PC-3 (cell line): Measurements from ENCODE around the gene IPCEF1. TPM values are rescaled to one million over a fixed set of nuclear protein-coding genes. Genes with fewer than 3 reads are reported as not detected.

Source experiments
- ATAC-seq: fragments of 200-7000 bp; cut with Tn5 transposase; 2 replicates; pipeline ENCODE4 v1.9.1; 2020; ENCODE audit warnings: mild to moderate bottlenecking, moderate library complexity
- BruUV-seq: library from RNA; stranded (reverse); fragments of 400-500 nt; replicated peaks from 2 replicates; lab custom pipeline; 2021; lab: Mats Ljungman, UMichigan
- CTCF ChIA-PET: fragments of 300-600 bp; sonication (Branson Sonifier 250); formaldehyde crosslinking; loops from one replicate; lab custom pipeline; 2022; ENCODE audit warnings: antibody characterized with exemption; lab: Charles Lee
- POLR2A ChIA-PET: fragments of 300-600 bp; sonication (Branson Sonifier 250); formaldehyde crosslinking; loops from one replicate; lab custom pipeline; 2022; ENCODE audit warnings: antibody characterized with exemption; ENCODE audit not compliant: unreplicated experiment; lab: Charles Lee
- DNase-seq: peaks from one replicate; pipeline ENCODE4 v3.0.0-alpha.2; 2015
- H2AFZ ChIP-seq: fragments of 300-600 bp; sonication (generic); 2 replicates; pipeline ENCODE4 v1.6.0; 2016; ENCODE audit warnings: antibody characterized with exemption, low read length
- H3F3A ChIP-seq: fragments of 300-600 bp; sonication (generic); one replicate; pipeline ENCODE4 v1.6.0; 2017; ENCODE audit warnings: antibody characterized with exemption, low read length, control low read depth, mild to moderate bottlenecking; ENCODE audit not compliant: unreplicated experiment
- H3K27ac ChIP-seq: fragments of 300-600 bp; sonication (generic); 2 replicates; pipeline ENCODE4 v1.5.1; 2016; ENCODE audit warnings: mild to moderate bottlenecking, low read length
- H3K27me3 ChIP-seq: fragments of 300-600 bp; sonication (generic); 2 replicates; pipeline ENCODE4 v1.6.1; 2016; ENCODE audit warnings: low read length, mixed read lengths
- H3K36me3 ChIP-seq: fragments of 300-600 bp; sonication (generic); 2 replicates; pipeline ENCODE4 v1.6.1; 2016; ENCODE audit warnings: low read depth, mixed run types, low read length, mixed read lengths
- H3K4me1 ChIP-seq: fragments of 300-600 bp; sonication (generic); 2 replicates; pipeline ENCODE4 v1.5.1; 2016; ENCODE audit warnings: low read length; ENCODE audit not compliant: insufficient read depth
- H3K4me2 ChIP-seq: fragments of 300-600 bp; sonication (generic); 2 replicates; pipeline ENCODE4 v1.6.0; 2016; ENCODE audit warnings: low read length
- H3K4me3 ChIP-seq: fragments of 300-600 bp; sonication (generic); 2 replicates; pipeline ENCODE4 v1.5.1; 2016; ENCODE audit warnings: mild to moderate bottlenecking, low read length, mixed read lengths
- H3K79me2 ChIP-seq: fragments of 300-600 bp; sonication (generic); 2 replicates; pipeline ENCODE4 v1.6.1; 2017; ENCODE audit warnings: low read length, mixed read lengths
- H3K9ac ChIP-seq: fragments of 300-600 bp; sonication (generic); 2 replicates; pipeline ENCODE4 v1.6.0; 2016; ENCODE audit warnings: mild to moderate bottlenecking, low read length
- H3K9me2 ChIP-seq: fragments of 300-600 bp; sonication (generic); replicated peaks from 2 replicates; pipeline ENCODE4 v1.6.1; 2016; ENCODE audit warnings: mixed run types, low read length, mixed read lengths
- H3K9me3 ChIP-seq: fragments of 300-600 bp; sonication (generic); 2 replicates; pipeline ENCODE4 v1.6.1; 2016; ENCODE audit warnings: low read length, mixed read lengths
- H4K20me1 ChIP-seq: fragments of 300-600 bp; sonication (generic); 2 replicates; pipeline ENCODE4 v1.6.1; 2016; ENCODE audit warnings: low read length, mixed read lengths
- CTCF ChIP-seq: fragments of 300-600 bp; sonication (generic); conservative IDR thresholded peaks from 2 replicates; pipeline ENCODE4 v1.5.1; 2017; ENCODE audit warnings: antibody characterized with exemption, low read depth, mild to moderate bottlenecking, low read length
- EZH2 ChIP-seq: fragments of 300-600 bp; sonication (generic); IDR thresholded peaks from one replicate; pipeline ENCODE4 v1.6.1; 2017; ENCODE audit warnings: antibody characterized with exemption, mild to moderate bottlenecking, low read length; ENCODE audit not compliant: unreplicated experiment
- EZH2phosphoT487 ChIP-seq: fragments of 300-600 bp; sonication (generic); IDR thresholded peaks from 2 replicates; pipeline ENCODE4 v1.6.1; 2018; ENCODE audit warnings: mild to moderate bottlenecking, antibody characterized with exemption, low read length, borderline replicate concordance
- intact Hi-C: fragments of 100-400 bp; cut with micrococcal nuclease; formaldehyde crosslinking; loops from 2 replicates; pipeline ENCODE4 v1.9.0; 2023
- total RNA-seq: library from RNA; depleted of rRNA; stranded (reverse); fragments of >200 nt; gene quantifications from 2 replicates; pipeline ENCODE4 v1.2.3, GENCODE V29; 2014

IPCEF1 gene
- total RNA-seq, 1 experiment from 2014 or later: 0.29 TPM

DNA sequence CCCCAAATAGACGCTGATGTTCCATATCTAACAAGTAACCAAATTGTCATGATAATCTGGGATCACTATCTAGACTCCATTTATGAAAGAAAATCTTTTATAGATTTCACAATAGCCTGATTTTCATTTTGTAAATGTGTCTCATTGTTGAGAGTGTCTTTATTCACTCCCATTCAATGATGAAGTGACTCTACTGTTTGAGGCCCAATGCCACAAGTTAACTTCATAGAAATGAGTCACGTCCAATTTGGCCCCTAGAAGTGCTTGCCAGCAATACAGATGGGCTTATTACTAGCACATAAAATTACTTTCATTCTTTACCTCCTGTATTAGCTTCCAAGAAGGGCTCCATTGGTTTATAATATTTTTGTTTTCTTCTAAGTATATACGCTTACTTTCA lies 6.3 kb downstream of the IPCEF1 start:
- no TSS peak for BruUV-seq
- intact Hi-C loops: no loop called here
- H3K4me2 ChIP-seq: no peak overlapping the region
- no peaks in the 10 kb centered on the region for H3K9me2 ChIP-seq
- H3K79me2 ChIP-seq: no peaks in the 10 kb centered on the region
- H3K36me3 ChIP-seq: no peaks in the 10 kb centered on the region
- no peak overlapping the region for H3K4me3 ChIP-seq
- POLR2A ChIA-PET: no interaction called here
- no peaks in the 10 kb centered on the region for H3K27me3 ChIP-seq
- H3K4me1 ChIP-seq: no peaks in the 10 kb centered on the region
- H3K27ac ChIP-seq: no peak overlapping the region
- H3F3A ChIP-seq: no peaks in the 10 kb centered on the region
- H2AFZ ChIP-seq: no peak overlapping the region
- CTCF ChIA-PET: no interaction called here
- no peak overlapping the region for H3K9ac ChIP-seq
- TF ChIP-seq CTCF: no peak
- no peak for TF ChIP-seq EZH2
- no peak for TF ChIP-seq EZH2phosphoT487
- ATAC-seq (no peak), DNase-seq (no peak)
- no peaks in the 10 kb centered on the region for H3K9me3 ChIP-seq
- no peaks in the 10 kb centered on the region for H4K20me1 ChIP-seq

DNA sequence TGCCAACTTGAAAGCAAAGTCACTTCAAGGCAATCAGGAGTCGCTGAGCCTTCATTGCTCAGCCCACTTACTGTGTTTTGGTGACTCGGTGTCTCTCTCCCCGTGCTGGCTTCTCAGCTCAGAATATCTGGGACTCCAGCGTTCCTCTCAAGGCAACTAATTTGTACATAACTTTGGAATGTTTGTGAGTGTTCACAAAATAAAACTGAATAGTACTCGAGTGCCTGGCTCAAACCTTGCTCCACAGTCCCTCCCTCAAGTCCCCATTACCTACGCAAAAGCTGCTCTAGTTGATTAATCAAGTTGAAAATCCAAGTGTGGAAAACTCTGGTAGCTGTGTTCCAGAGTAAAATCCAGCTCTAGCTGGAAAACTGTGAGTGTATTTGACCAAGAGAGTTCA lies 8.6 kb downstream of the IPCEF1 start:
- no peak overlapping the region for H3K9ac ChIP-seq
- ChIA-PET POLR2A (no interaction called here), CTCF (no interaction called here)
- H2AFZ ChIP-seq: no peak overlapping the region
- DNase-seq (no peak), ATAC-seq (no peak)
- no peak for TF ChIP-seq CTCF
- TF ChIP-seq EZH2phosphoT487: no peak
- TF ChIP-seq EZH2: no peak
- no peak overlapping the region for H3K4me3 ChIP-seq
- intact Hi-C loops: no loop called here
- no peaks in the 10 kb centered on the region for H3K9me2 ChIP-seq
- no peaks in the 10 kb centered on the region for H4K20me1 ChIP-seq
- no peaks in the 10 kb centered on the region for H3K4me1 ChIP-seq
- no peaks in the 10 kb centered on the region for H3K27me3 ChIP-seq
- no peaks in the 10 kb centered on the region for H3K9me3 ChIP-seq
- no TSS peak for BruUV-seq
- H3F3A ChIP-seq: no peaks in the 10 kb centered on the region
- no peak overlapping the region for H3K27ac ChIP-seq
- no peak overlapping the region for H3K4me2 ChIP-seq
- H3K79me2 ChIP-seq: no peaks in the 10 kb centered on the region
- no peaks in the 10 kb centered on the region for H3K36me3 ChIP-seq

- CTCF ChIA-PET: no interaction called here
- intact Hi-C loops: no loop called here
These were observed 10.8 kb downstream of the IPCEF1 start for GRCh38 chr6:154345811-154346210.

More at GRCh38 chr6:154345811-154346210, 10.8 kb downstream of the IPCEF1 start:
- H3K4me1 ChIP-seq: no peaks in the 10 kb centered on the region
- H3F3A ChIP-seq: no peaks in the 10 kb centered on the region
- ATAC-seq (no peak), DNase-seq (no peak)
- no peaks in the 10 kb centered on the region for H4K20me1 ChIP-seq
- no peaks in the 10 kb centered on the region for H3K79me2 ChIP-seq
- TF ChIP-seq CTCF: no peak
- no peak for TF ChIP-seq EZH2phosphoT487
- no peak for TF ChIP-seq EZH2
- no peaks in the 10 kb centered on the region for H3K9me3 ChIP-seq
- no peak overlapping the region for H2AFZ ChIP-seq
- H3K27ac ChIP-seq: no peak overlapping the region
- BruUV-seq: no TSS peak
- H3K36me3 ChIP-seq: no peaks in the 10 kb centered on the region
- no peak overlapping the region for H3K4me2 ChIP-seq
- no peaks in the 10 kb centered on the region for H3K9me2 ChIP-seq
- no peak overlapping the region for H3K4me3 ChIP-seq
- POLR2A ChIA-PET: no interaction called here
- H3K9ac ChIP-seq: no peak overlapping the region
- H3K27me3 ChIP-seq: no peaks in the 10 kb centered on the region
